Right hindlimb (tissue), 1 donor: Measurements from ENCODE around the gene CAMK2D.

Experiments
- DNase-seq: peaks from one replicate; pipeline ENCODE4 v3.0.0-alpha.2; 2018

The CAMK2D gene

DNA sequence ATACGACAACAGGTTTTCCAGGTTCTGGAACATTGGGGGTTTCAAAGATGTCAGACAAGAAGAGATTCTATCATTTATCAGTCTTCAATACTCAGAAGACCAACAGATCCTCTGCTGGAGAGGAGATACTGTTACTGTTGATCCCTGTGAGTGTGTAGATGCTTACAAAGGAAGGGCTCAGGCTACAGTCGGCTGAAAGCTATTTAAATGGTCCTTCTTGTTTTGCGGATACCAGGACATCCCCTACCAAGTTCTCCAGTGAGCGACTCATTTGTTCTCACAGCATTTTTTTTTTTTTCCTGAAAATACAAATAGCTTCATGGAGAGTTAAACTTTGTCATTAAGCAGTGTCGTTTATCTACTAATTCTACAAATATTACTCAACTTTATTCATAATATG, 201.6 kb downstream of the CAMK2D start:
- no peak for DNase-seq

DNA sequence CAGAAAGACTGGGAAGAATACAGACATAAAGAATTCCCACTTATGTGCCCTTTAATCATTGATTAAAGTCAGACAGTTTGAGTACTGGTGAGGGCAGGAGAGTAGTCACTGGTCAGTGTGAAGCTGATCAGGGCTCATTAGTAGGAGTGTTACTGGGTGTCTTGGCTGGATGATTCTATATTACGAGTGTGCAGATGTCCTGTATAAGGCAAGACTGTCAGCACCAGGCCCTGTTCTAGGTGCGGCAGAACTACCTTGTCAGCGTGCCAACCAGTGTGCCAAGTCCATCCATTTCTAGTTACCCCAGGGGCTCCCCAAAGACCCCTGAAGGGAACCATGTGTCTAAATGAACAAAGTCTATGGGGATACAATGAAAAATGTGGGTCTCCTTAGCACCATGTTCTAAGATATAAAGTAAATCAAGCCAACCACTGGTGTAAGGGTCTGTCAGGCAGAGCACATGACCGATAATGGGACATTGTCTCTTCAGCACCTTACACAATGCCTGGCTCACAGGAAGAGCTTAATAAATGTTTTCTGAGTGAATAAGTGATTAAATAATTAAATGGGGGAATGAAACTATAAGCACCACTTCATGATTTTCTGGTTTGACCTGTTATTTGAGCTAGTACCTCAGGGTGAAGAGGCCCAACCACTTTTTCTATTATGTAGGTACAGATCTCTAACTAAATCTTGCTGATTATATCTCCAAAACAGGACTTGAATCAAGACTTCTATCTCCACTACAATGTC, 205.0 kb downstream of the CAMK2D start:
- no peak for DNase-seq

DNA sequence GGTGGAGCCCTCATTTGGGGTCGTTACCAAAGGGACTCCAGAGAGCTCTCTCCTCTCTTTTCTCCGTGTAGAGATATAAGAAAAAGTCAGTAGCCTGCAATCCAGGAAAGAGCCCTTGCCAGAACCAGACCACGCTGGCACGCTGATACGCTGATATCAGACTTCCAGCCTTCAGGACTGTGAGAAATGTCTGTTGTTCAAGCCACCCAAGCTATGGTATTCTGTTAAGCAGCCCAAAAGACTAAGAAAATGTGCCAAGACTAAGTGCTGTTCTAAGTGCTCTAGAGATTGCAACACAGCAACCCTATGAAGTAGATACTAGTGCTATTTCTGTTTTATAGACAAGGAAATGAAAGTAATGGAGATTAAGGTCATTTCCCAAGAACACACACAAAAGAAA, 205.7 kb downstream of the CAMK2D start:
- no peak for DNase-seq

DNA sequence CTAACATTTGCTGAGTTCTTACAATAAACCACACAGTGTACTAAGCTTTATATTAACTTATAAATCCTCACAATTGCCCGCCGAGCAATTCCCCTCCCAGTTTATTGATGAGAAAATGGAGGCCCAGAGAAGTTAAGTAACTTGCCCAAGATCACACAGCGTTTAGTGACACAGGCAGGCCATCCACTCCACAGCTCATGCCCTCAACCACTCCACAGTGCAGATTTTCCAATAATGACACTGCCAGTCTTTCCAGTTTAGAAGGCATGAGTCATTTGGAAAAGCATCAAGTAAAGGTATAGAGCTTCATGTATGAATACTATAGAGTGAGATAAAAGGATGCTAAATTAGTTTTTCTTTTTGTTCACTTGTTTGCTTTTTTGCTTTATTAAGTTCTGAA, 208.5 kb downstream of the CAMK2D start:
- DNase-seq, result no peak

DNA sequence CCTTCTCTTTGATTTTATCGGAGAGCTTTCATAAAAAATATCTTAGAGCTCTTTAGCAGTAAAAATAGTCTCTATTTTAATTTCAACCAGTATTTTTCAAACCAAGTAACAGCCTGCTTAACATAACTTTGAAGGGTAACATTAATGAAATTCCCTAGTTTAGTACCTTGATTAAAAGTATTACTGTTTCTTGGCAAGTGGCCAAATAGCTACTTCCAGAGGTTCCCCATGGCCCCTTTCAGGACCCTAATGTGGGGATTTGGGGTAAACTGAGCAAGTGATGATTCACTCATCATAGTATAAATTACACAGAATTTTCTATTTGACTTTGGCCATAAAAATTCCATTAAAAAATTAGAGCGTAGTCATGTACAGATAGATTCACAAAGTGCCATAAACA, 211.0 kb downstream of the CAMK2D start:
- DNase-seq, result no peak

DNA sequence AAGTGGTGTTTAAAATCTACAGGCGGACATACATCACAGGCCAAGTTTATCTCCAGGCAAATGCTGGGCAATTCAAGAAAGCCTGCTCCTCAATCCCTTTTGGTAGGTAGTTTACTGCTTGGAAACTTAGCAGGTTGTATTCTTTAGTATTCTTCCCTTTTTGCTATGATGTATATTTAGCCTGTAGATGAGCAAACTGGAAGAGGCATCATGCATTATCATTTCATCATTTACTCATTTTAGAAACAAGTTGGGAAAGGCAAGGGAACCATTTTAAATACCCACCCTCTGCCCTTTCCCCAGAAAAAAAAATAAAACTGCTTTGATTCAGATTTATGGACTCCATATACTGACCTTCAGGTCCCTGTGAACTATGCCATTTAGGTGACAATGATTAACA, 213.2 kb downstream of the CAMK2D start:
- no peak for DNase-seq

DNA sequence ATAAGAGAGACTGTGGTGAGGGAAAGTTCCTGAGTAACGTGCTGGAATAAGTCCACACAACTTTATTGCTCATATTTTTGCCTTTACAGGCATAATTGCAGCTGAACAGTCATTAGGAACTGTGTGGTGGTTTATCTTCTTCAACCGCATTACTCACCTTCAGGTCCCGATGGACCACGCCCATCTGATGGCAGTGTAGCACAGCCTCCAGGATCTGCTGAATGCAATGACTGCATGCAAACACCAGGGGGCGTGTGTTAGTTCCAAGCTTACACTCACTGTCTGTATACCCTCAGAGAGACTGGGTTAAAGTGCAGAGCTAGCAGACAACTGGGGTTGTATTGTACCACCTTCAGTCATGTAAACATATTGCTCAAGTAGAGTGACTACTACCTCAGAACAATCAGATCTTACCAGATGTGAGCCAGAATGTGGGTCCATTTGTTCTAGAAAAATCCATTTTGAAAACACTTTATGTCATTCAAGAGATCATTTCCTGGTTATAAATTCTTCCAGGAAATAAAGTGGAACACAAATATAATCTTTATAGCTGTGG, 214.0 kb downstream of the CAMK2D start:
- DNase-seq, result peak; percentile 87

DNA sequence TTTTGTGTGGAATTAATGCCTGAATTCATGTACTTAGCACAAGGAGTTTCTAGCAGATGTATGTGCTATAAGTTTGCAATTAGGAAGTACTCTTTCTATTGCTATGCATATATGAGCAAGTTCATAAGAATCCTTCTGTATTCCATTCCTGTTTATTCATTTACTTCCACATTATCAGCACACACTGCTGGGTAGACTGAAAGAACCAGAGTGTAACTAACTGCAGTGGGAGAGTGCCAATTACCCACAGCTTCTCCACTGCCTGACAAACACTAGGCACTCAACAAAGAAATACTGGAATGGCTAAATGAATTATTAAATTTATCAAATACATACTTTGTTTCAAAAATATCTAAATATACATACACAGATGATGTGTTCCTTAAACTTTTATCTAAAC, 219.6 kb downstream of the CAMK2D start:
- no peak for DNase-seq

DNA sequence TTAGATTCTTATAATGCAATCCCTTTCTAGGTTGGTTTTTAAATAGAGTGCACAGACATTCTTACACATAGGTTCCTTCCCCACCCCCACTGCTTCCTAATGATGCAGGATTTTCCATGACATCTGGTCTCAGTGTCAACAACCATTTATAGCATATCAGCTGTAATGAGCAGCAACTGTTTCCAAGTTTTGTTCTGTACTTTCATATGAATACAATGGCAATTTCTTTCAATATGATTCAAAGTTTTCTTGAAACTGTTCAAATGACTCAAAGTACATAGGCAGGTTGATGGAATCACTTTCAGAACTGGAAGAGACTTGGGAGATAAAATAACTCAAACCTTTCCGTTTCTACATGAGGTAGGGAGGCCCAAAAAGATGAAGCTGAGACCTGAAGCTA, 220.7 kb downstream of the CAMK2D start:
- peak; percentile 43 for DNase-seq

DNA sequence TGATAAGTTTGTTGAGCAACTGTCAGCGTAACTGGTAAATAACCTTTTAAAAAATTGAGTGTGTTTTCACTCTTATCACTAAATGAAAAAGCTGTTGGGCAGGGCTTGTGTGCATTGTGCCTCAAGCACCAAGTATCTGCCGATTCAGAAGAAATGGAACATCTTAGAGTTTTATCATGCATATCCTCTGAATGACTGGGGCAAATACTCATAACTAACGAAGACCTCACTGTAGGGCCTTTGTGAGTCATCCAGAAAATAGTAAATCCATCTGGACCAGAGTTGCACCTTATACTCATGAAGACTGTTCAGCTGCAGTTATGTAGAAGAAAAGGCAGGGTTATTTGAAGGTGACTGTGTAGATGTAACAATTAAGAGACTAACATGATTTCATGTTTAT, 222.1 kb downstream of the CAMK2D start:
- DNase-seq, result no peak

DNA sequence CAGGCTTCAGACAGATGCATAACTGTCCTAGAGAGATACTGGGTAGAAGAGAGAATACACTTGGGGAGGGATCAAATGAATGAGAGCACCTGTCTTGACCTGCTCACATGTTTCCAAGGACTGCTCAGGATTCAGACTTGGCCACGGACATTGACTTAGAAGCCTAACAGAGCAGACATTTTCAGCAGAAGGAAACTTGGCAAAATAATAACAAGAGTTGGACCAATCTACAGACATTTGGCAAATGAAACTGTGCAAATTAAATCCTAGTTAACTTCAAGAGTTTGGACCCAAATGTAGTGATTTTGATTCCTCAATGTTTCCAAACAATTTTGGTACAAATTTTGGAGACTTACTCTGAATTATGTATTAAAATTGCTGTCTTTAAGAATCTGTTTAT, 223.9 kb downstream of the CAMK2D start:
- DNase-seq, result no peak

DNA sequence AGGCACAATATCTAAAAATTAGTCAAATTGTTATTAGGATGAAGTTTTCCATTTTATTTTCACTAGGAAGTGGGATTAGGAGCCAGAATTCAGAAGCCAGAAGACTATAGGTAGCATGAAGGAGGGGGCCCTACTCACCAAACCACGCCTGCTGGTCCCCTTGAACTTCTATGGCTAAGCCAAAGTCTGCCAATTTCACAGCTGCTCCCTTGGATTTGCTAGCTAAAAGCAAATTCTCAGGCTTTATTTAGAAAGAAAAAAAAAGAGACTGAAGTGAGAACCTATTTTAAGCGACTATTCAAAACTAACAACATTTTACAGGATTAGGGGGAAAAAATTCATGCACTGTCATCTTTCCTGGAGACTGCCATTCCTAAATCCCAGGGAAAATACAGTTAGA, 224.3 kb downstream of the CAMK2D start:
- no peak for DNase-seq

DNA sequence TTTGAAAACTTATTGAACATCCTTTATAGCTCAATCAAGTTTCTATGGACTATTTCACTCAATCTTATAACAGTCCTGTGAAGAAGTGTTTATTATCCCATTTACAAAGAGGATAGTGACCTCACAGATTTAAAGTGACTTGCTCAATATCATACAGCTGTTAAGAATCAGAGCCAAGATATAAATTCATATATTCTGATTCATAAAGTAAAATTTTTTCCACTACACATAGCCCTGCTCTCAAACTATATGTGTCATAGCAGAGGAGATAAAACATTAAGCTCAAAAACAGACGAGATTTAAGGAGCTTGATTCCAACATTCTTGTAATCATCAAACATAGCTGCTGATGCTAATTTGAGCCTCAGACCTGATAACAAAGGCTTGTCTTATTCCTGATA, 226.8 kb downstream of the CAMK2D start:
- DNase-seq, result no peak

DNA sequence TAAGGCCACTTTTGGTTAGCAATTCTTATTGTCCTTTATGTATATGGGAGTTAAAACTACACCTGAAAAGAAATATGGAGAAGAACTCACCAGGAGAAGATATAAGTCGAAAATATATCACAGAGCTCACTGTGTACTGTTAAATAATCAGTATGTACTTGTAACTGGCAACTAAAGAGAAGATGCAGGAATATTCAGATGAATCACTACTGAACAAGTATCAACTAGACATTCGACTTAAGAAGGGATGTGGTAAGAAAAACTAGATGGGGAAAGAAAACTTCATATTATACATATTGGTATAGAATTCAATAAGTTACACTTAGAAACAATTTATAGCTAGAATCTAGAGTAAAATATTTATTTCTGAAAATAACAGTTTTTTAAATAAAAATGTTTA, 230.0 kb downstream of the CAMK2D start:
- no peak for DNase-seq

DNA sequence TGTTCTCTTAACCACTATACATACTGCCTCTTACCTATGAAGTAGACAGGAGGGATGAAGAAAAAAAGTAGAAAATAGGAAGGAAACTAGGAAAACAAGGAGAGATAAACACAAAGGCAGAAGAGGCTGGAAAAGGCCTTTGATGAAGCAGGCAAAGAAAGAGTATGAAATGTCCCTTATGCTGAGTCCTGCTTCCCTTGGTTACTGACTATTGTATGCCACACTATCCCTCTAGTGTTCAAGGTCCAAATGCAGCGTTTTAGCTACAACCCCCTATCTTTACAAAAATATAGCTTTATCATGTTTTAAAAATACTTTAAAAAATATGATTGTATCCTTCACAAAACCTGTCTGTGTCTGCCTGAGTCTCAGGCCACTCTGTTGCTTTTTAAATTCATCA, 233.1 kb downstream of the CAMK2D start:
- DNase-seq, result no peak

DNA sequence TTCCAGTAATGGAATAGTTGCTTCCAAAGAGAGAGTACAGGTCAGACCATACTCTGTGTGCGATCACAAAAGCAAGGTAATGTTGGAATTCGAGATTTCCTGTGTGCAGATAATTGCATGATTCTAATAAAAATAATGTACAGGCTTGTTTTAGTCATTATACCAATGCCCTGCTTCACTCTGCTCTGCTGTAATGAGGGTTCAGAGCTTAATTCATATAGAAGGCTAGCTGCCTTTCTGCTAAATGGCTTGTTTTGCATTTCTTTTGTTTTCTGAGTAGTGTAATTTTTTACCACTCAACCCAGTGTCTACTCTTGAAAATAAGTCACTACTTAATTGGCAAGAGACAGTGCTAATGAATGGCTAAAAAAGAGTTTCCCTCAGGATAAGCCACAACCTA, 236.0 kb downstream of the CAMK2D start:
- DNase-seq, result no peak

DNA sequence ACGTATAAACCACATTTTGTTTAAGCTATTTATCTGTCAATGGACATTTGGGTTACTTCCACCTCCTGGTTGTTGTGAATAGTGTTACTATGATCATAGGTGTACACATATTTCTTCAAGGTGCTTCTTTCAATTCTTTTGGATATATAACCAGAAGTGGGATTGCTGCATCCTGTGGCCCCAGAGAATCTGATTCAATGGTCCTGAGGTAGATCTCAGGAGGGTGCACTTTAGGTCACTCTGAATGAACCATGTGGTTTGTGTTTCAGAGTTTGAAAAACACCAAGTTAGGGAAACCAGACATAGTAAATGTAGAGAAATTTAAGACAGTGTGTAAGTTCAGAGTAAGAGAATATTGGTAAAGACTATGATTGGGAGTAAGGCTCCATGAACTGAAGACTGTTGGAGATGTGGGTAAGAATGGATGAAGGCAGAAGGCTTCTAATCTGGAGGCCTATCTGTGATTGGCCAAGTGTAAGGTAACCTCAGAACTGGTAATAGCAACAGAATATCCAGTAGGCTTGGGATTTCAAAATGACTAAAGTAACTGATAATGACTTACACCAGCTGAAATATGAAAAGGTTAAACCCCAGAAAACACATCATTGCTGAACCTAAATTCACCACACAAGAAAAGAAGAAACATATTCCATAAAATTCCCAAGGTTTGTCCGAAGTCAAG, 236.9 kb downstream of the CAMK2D start:
- no peak for DNase-seq

DNA sequence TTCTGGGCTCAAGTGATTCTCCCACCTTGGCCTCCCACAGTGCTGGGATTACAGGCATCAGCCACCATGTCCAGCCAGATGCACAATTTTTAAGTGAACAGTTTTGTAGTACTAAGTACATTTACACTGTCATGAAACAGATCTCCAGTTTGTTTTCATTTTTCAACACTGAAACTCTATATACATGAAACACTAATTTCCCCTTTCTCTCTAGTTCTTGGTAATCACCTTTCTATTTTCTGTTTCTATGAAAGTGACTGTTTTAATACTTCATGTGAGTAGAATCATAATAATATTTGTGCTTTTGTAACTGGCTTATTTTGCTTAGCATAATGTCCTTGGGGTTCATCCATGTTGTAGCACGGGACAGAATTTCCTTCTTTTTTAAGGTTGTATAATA, 237.4 kb downstream of the CAMK2D start:
- no peak for DNase-seq

DNA sequence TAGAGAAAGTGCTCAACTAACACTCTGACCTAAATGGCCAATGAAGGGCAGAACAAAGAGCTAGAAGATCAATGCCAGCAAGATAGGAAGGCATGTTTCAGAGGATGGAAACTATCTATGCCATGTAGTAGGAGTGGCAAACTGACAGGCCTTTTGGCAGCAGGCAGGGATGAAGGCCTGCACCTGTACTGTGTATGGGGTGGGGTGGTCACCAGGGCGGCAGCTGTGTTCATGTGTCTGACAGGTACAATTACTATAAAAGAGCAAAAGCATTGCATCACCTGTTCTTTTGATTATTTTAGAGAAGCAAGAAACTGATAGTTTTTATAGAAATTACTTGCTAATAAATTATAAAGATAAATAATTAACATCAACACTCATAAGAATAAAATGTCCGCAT, 239.1 kb downstream of the CAMK2D start:
- no peak for DNase-seq

DNA sequence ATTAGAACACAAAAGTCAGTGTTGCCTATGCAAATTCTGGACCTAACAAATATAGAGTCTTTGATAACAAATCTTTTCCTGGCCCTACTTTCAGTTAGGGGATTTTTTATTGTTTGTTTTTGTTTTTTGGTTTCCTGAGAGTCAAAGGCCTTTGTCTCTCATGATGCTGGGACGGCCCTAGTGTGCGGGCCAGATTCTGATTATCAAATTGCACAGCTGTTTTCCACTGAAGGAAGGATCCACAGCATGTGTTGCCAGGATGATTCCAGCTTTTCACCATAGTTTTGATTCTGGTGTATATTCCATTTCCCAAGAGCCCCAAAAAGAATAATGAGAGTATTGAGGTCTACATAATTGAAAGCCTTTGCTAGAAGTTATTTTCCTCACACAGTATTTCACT, 248.2 kb downstream of the CAMK2D start:
- peak; percentile 27 for DNase-seq

DNA sequence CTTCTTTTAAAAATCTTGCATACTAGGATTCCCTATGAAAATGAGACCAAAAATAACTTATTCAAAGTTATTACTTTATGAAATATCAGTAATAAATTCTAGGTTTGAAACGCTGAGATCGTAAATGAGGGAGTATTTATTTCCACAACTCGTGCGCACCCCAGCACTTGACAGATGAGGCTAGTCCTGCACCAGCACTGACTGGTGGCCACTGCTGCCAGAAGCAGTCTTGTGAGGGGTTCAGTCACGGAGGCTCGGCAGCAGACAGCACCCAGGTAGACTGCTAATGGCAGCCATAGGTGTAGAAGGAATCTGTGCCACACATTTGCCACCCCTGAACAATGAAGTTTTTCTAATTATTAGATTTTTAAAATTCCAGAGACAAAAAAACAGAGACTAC, 248.7 kb downstream of the CAMK2D start:
- no peak for DNase-seq

DNA sequence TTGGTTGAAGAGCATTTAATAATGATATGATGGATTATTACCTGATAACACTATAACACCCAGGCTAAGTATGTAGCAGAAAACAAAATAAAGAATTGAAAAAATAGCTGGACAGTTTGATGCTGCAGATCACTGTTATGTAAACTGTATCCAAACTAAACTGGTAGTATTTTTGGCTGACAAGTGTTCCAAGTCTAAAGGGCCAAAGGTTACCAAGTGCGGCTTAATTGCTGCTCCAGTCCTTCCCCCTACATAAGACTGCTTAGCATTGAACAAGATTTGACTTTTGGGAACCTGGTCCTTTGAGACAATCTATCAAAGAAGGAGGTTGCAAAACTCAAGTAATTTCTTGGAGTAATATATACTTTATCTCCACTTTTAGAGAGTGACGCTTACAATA, 249.6 kb downstream of the CAMK2D start:
- DNase-seq, result no peak

DNA sequence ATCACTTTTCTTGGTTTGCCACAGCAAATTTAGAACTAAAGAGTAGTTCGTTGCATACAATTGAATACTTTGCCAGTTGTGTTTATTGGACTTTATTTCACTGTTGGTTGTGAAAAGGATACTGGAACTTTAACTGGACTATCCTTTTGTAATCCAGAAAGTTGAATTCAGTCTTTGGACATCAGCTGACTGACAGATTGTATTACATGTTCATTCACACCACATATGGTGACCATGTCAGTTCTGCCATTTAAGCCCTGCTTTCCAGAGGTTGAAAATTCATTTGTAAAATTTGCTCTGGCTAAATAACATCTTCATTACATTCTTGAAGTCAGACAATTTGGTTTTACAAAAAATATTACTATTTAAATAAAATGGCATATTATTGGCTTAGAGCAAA, 251.7 kb downstream of the CAMK2D start:
- DNase-seq, result no peak

DNA sequence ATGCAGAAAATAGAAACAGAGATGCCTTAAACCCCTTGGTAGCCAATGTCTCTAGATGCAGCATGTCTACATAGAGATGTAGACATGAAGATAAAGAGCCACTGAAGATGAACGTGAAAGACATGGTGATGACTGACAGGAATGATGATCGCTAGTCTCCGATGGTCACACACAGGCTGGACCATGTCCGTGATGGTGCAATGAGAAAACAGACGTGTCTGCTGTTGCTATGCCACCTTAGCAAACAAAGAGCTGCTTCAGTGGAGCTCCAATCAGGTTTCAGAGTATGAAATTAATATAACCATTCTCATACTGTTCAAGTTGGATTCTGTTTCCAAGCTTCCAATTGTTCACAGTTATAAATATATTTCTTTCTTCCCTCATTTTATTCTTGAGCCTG, 256.5 kb downstream of the CAMK2D start:
- no peak for DNase-seq

DNA sequence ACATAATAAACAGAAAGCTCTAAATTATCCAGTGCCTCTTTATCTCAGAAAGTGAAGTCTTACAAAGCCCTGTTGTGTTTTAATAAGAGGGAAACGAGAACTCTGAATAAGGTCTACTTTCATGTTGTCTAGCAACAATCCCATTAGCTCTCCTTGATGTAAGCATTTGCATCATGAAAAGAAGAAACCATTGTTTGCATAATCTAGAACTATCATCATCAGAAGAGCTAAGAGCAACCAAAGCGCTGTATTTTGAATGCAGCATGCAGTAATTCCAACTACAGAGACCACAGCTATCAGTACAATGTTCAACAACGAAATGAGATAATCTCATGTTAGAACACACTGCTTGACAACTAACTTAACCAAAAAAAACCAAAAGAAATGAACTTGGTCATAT, 257.1 kb downstream of the CAMK2D start:
- no peak for DNase-seq
